Mesenchymal stem cell (in vitro differentiated cells and primary cell): ENCODE results near the gene DIS3L2.
"Not testable (repeated sequence)": the region's sequence is repeated elsewhere in the genome, so short reads cannot be mapped to it uniquely, and the experiment has no call there.

Source experiments
- DNase-seq: peaks from one replicate; pipeline ENCODE4 v3.0.0-alpha.2; 2013
- H2AFZ ChIP-seq: one replicate; pipeline ENCODE4 v1.6.1; 2013; ENCODE audit warnings: low read depth, mild to moderate bottlenecking, control low read depth, inconsistent platforms, low read length, moderate library complexity
- H2AK5ac ChIP-seq: 2 replicates; pipeline ENCODE4 v1.6.1; 2013; ENCODE audit warnings: low read length, moderate library complexity, mild to moderate bottlenecking, inconsistent platforms; ENCODE audit not compliant: severe bottlenecking
- H2BK120ac ChIP-seq: one replicate; pipeline ENCODE4 v1.6.1; 2013; ENCODE audit warnings: low read depth, mild to moderate bottlenecking, inconsistent platforms, low read length, moderate library complexity
- H2BK12ac ChIP-seq, 2 experiments: one replicate each; pipeline ENCODE4 v1.6.1; 2013; ENCODE audit warnings: inconsistent platforms in 2 of 2, low read length in 2 of 2, mild to moderate bottlenecking in 2 of 2, moderate library complexity in 2 of 2, control low read depth in 1 of 2
- H2BK15ac ChIP-seq: one replicate; pipeline ENCODE4 v1.6.1; 2013; ENCODE audit warnings: mild to moderate bottlenecking, low read depth, inconsistent platforms; ENCODE audit not compliant: poor library complexity, severe bottlenecking
- H2BK5ac ChIP-seq: 2 replicates; pipeline ENCODE4 v1.6.1; 2013; ENCODE audit warnings: low read depth, mild to moderate bottlenecking, low read length, control low read depth, inconsistent platforms; ENCODE audit not compliant: poor library complexity, severe bottlenecking
- H3K14ac ChIP-seq, 2 experiments: one replicate each; pipeline ENCODE4 v1.6.1; 2013; ENCODE audit warnings: inconsistent platforms in 2 of 2, low read length in 2 of 2, control low read depth in 1 of 2, mild to moderate bottlenecking in 1 of 2, moderate library complexity in 1 of 2
- H3K18ac ChIP-seq, 2 experiments: one replicate each; pipeline ENCODE4 v1.6.1; 2013; ENCODE audit warnings: inconsistent platforms in 2 of 2, low read length in 2 of 2, control low read depth in 1 of 2, low read depth in 1 of 2, mild to moderate bottlenecking in 1 of 2
- H3K23ac ChIP-seq, 2 experiments: one replicate each; pipeline ENCODE4 v1.6.1; 2013; ENCODE audit warnings: inconsistent platforms in 2 of 2, low read length in 2 of 2, mild to moderate bottlenecking in 2 of 2, moderate library complexity in 2 of 2, control low read depth in 1 of 2
- H3K27ac ChIP-seq: 2 replicates; pipeline ENCODE4 v1.5.1; 2013; ENCODE audit warnings: mild to moderate bottlenecking, moderate library complexity, low read length, control low read depth, inconsistent platforms; ENCODE audit not compliant: poor library complexity, severe bottlenecking
- H3K27me3 ChIP-seq, 2 experiments: 2 replicates each; pipeline versions ENCODE4 v1.6.1 to v1.7.0; 2013; ENCODE audit warnings: low read length in 2 of 2, mild to moderate bottlenecking in 2 of 2, moderate library complexity in 2 of 2, control low read depth in 1 of 2, inconsistent platforms in 1 of 2; ENCODE audit not compliant: control insufficient read depth in 1 of 2, insufficient read depth in 1 of 2
- H3K36me3 ChIP-seq, 2 experiments: 2 replicates each; pipeline versions ENCODE4 v1.6.1 to v1.7.0; 2013; ENCODE audit warnings: low read length in 2 of 2, control low read depth in 1 of 2, inconsistent platforms in 1 of 2, low read depth in 1 of 2, mild to moderate bottlenecking in 1 of 2; ENCODE audit not compliant: insufficient read depth in 2 of 2, control insufficient read depth in 1 of 2
- H3K4ac ChIP-seq, 2 experiments: one replicate each; pipeline ENCODE4 v1.6.1; 2013; ENCODE audit warnings: inconsistent platforms in 2 of 2, low read length in 2 of 2, mild to moderate bottlenecking in 2 of 2, moderate library complexity in 2 of 2, control low read depth in 1 of 2, low read depth in 1 of 2
- H3K4me1 ChIP-seq: 2 replicates; pipeline ENCODE4 v1.6.1; 2013; ENCODE audit warnings: low read depth, low read length, control low read depth; ENCODE audit not compliant: control insufficient read depth, insufficient read depth
- H3K4me2 ChIP-seq: 2 replicates; pipeline ENCODE4 v1.6.1; 2013; ENCODE audit warnings: low read length, mild to moderate bottlenecking, inconsistent platforms; ENCODE audit not compliant: poor library complexity, severe bottlenecking
- H3K4me3 ChIP-seq, 2 experiments: 2 replicates each; pipeline versions ENCODE4 v1.5.1 to v1.7.0; 2013; ENCODE audit warnings: low read length in 2 of 2, mild to moderate bottlenecking in 2 of 2, control low read depth in 1 of 2, low read depth in 1 of 2; ENCODE audit not compliant: insufficient read depth in 1 of 2
- H3K79me1 ChIP-seq: replicated peaks from 2 replicates; pipeline ENCODE4 v1.6.1; 2013; ENCODE audit warnings: mild to moderate bottlenecking, control low read depth, low read length, inconsistent platforms; ENCODE audit not compliant: poor library complexity, severe bottlenecking
- H3K9ac ChIP-seq: 2 replicates; pipeline ENCODE4 v1.7.0; 2013; ENCODE audit warnings: mild to moderate bottlenecking, low read length, moderate library complexity
- H3K9me3 ChIP-seq: 2 replicates; pipeline ENCODE4 v1.7.0; 2013; ENCODE audit warnings: mild to moderate bottlenecking, low read length; ENCODE audit not compliant: control insufficient read depth
- H4K8ac ChIP-seq: one replicate; pipeline ENCODE4 v1.6.1; 2013; ENCODE audit warnings: inconsistent platforms, mild to moderate bottlenecking, low read length, moderate library complexity
- H4K91ac ChIP-seq: one replicate; pipeline ENCODE4 v1.6.1; 2013; ENCODE audit warnings: mild to moderate bottlenecking, low read length, inconsistent platforms
- WGBS: methylation state at CpG from one replicate; pipeline ENCODE4 v1.1.7; 2013; ENCODE audit warnings: mixed read lengths; 5-methylcytosine and 5-hydroxymethylcytosine counted together

The DIS3L2 gene

DNA sequence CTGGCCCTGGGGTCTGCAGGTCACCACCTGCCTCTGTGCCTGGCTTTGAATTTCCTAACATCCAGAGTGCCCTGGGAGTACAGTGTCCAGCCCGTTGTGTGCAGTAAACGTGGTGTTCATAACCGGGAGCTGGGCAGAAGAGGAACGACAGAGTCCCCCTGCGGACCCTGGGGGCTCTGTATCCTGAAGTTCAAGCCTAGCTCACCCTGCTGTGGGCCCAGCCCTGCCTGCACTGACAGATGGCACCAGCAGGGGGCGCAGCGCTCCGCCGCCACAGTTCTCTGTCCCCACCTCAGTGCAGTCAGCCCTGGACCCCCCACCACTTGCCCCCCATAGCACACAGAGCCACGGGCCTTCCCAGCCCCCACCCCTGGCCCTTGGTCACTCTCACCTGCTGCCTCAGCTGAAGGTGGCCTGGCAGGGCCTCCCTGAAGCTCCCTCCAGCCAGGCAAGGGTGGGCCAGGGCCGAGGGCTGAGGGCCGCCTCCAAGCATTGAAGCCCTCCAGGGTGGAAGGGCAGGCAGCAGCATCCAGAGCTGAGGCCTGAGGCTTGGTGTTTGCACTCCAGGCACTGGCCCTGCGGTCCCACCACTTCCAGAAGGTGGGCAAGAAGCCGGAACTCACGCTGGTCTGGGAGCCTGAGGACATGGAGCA lies 373.8 kb downstream of the DIS3L2 start:
- 46% methylated on average over 15 of the region's 15 CpGs for whole genome bisulfite sequencing
- not testable (repeated sequence) for DNase-seq, H3K9ac ChIP-seq, H4K8ac ChIP-seq, H4K91ac ChIP-seq, H3K4me1 ChIP-seq, H3K27ac ChIP-seq, H3K14ac ChIP-seq, H3K4ac ChIP-seq, H2AFZ ChIP-seq, H3K27me3 ChIP-seq, H3K23ac ChIP-seq, H3K4me3 ChIP-seq, H2BK120ac ChIP-seq, H2BK5ac ChIP-seq, H2AK5ac ChIP-seq, H2BK12ac ChIP-seq, H3K18ac ChIP-seq, H3K79me1 ChIP-seq, H3K9me3 ChIP-seq, H3K4me2 ChIP-seq, H2BK15ac ChIP-seq
- H3K36me3 ChIP-seq = peaks cover 0 to 56% of the 10 kb centered on the region in 2 experiments

GRCh38 chr2:232335859-232336215 lies 374.3 kb downstream of the DIS3L2 start:
- Histone ChIP-seq H3K27ac (no peak overlapping the region), H4K91ac (no peak overlapping the region), H3K79me1 (no peaks in the 10 kb centered on the region), H3K36me3 (peaks cover 0 to 57% of the 10 kb centered on the region in 2 experiments), H3K27me3 (no peaks in the 10 kb centered on the region), H3K4ac (no peak overlapping the region), H3K9ac (no peak overlapping the region), H2BK12ac (no peak overlapping the region), H3K4me3 (no peak overlapping the region), H3K9me3 (no peaks in the 10 kb centered on the region), H3K14ac (no peak overlapping the region), H2BK5ac (no peak overlapping the region), H3K23ac (no peak overlapping the region), H2AK5ac (no peak overlapping the region), H2AFZ (no peak overlapping the region), H3K4me1 (peaks cover 7% of the 10 kb centered on the region), H3K18ac (no peak overlapping the region), H3K4me2 (no peak overlapping the region), H4K8ac (no peak overlapping the region), H2BK120ac (no peak overlapping the region), H2BK15ac (no peak overlapping the region)
- no peak for DNase-seq
- over 99% methylated on average over 4 of the region's 4 CpGs for WGBS

- Histone ChIP-seq H2BK12ac (no peak overlapping the region), H3K4me2 (no peak overlapping the region), H4K91ac (peak overlapping the region; percentile 22), H3K27me3 (no peaks in the 10 kb centered on the region), H2AK5ac (no peak overlapping the region), H3K27ac (no peak overlapping the region), H3K18ac (no peak overlapping the region), H3K36me3 (peaks cover 0 to 57% of the 10 kb centered on the region in 2 experiments), H3K4ac (no peak overlapping the region), H2AFZ (no peak overlapping the region), H4K8ac (no peak overlapping the region), H2BK120ac (no peak overlapping the region), H3K9me3 (no peaks in the 10 kb centered on the region), H3K79me1 (no peaks in the 10 kb centered on the region), H3K4me3 (no peak overlapping the region), H3K4me1 (peaks cover 7% of the 10 kb centered on the region), H3K23ac (no peak overlapping the region), H2BK5ac (no peak overlapping the region), H2BK15ac (no peak overlapping the region), H3K9ac (no peak overlapping the region), H3K14ac (no peak overlapping the region)
- 95% methylated on average over 14 of the region's 15 CpGs for WGBS
- DNase-seq = no peak
Observed at GRCh38 chr2:232336241-232336736, 374.8 kb downstream of the DIS3L2 start.

- no peaks in the 10 kb centered on the region for H3K9me3 ChIP-seq
- no peak overlapping the region for H2AK5ac ChIP-seq
- H3K27me3 ChIP-seq = no peaks in the 10 kb centered on the region
- H3K4me3 ChIP-seq = no peak overlapping the region
- H3K4ac ChIP-seq = no peak overlapping the region
- DNase-seq = no peak
- no peak overlapping the region for H3K4me2 ChIP-seq
- no peak overlapping the region for H2BK12ac ChIP-seq
- H2BK120ac ChIP-seq = no peak overlapping the region
- H3K4me1 ChIP-seq = peaks cover 7% of the 10 kb centered on the region
- no peaks in the 10 kb centered on the region for H3K79me1 ChIP-seq
- no peak overlapping the region for H2BK5ac ChIP-seq
- no peak overlapping the region for H4K8ac ChIP-seq
- no peak overlapping the region for H4K91ac ChIP-seq
- no peak overlapping the region for H3K9ac ChIP-seq
- no peak overlapping the region for H3K18ac ChIP-seq
- no peak overlapping the region for H3K23ac ChIP-seq
- H2BK15ac ChIP-seq = no peak overlapping the region
- H3K36me3 ChIP-seq = peaks cover 0 to 57% of the 10 kb centered on the region in 2 experiments
- 89% methylated on average over 15 of the region's 18 CpGs for WGBS
- H2AFZ ChIP-seq = no peak overlapping the region
- no peak overlapping the region for H3K27ac ChIP-seq
- no peak overlapping the region for H3K14ac ChIP-seq
Observed at GRCh38 chr2:232336981-232337720, 375.6 kb downstream of the DIS3L2 start.
